Measurements from ENCODE around the gene DCC. TPM values are rescaled to one million over a fixed set of nuclear protein-coding genes. Genes with fewer than 3 reads are reported as not detected.

DCC gene, protein sequence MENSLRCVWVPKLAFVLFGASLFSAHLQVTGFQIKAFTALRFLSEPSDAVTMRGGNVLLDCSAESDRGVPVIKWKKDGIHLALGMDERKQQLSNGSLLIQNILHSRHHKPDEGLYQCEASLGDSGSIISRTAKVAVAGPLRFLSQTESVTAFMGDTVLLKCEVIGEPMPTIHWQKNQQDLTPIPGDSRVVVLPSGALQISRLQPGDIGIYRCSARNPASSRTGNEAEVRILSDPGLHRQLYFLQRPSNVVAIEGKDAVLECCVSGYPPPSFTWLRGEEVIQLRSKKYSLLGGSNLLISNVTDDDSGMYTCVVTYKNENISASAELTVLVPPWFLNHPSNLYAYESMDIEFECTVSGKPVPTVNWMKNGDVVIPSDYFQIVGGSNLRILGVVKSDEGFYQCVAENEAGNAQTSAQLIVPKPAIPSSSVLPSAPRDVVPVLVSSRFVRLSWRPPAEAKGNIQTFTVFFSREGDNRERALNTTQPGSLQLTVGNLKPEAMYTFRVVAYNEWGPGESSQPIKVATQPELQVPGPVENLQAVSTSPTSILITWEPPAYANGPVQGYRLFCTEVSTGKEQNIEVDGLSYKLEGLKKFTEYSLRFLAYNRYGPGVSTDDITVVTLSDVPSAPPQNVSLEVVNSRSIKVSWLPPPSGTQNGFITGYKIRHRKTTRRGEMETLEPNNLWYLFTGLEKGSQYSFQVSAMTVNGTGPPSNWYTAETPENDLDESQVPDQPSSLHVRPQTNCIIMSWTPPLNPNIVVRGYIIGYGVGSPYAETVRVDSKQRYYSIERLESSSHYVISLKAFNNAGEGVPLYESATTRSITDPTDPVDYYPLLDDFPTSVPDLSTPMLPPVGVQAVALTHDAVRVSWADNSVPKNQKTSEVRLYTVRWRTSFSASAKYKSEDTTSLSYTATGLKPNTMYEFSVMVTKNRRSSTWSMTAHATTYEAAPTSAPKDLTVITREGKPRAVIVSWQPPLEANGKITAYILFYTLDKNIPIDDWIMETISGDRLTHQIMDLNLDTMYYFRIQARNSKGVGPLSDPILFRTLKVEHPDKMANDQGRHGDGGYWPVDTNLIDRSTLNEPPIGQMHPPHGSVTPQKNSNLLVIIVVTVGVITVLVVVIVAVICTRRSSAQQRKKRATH (N-terminal part only)
- total RNA-seq (2014; rRNA removed; shearing (Covaris generic)) (0.70 and 0.73 TPM in 2 replicates), polyA plus RNA-seq (2016; fragmentation: Nextera tagmentation; extraction: Ambion mirVana) (0.53 and 0.99 TPM in 2 replicates)
- long read RNA-seq, partial matches to known transcripts: 0 of 1 reads
- long read RNA-seq, other reads (novel, unspliced or antisense): 1 of 1 reads

DNA sequence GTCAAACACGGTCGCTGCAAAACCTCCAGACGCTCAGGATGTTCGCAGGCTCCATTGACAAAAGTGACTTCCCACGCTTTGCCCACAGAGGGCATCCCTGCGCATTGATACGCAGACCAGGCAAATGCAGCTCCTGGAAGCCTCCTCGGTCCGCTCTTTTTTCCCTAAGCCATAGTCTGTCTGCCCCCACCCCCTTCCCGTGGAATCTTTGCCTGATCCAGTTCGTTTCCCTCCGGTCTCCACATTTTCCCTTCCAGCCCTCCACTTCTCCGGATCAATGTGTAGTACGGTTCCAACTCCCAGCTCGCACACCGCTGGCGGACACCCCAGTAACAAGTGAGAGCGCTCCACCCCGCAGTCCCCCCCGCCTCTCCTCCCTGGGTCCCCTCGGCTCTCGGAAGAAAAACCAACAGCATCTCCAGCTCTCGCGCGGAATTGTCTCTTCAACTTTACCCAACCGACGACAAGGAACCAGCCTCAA, at the start of gene DCC:
TSS of gene DCC (plus strand) at position 307 of the 481 bp plus-strand sequence. CDS start 591 bp downstream, outside the sequence.
- Histone ChIP-seq H3K27me3 (ENCODE audit: insufficient read depth) (peaks cover 50% of the 10 kb centered on the region), H3K9me2 (ENCODE audit: insufficient read depth) (0 out of 2 replicates have a peak, but pooled peaks cover 5% of the 10 kb centered on the region), H3K4me1 (ENCODE audit: insufficient read depth) (peaks cover 33% of the 10 kb centered on the region), H3K4me2 (peak within 1 kb of the TSS; percentile 100), H4K20me1 (replicated peaks; ENCODE audit: insufficient read depth) (no peaks in the 10 kb centered on the region), H2AFZ (peak within 1 kb of the TSS; percentile 100), H3K4me3 (peak within 1 kb of the TSS; percentile 88), H3K27ac (ENCODE audit: low read depth) (no peak within 1 kb of the TSS), H3K36me3 (ENCODE audit: insufficient read depth) (no peaks in the 10 kb centered on the region), H3K79me2 (replicated peaks; ENCODE audit: insufficient read depth) (no peaks in the 10 kb centered on the region), H3F3A (replicated peaks; ENCODE audit: low read depth) (0 out of 2 replicates have a peak, but pooled peaks cover 3% of the 10 kb centered on the region)
- H3K27ac Mint-ChIP-seq: no peak within 1 kb of the TSS
- TF ChIP-seq EZH2 (IDR thresholded peaks at IDR 0.05; ENCODE audit: low read depth, unreplicated experiment) (peak; percentile 29), JUNB (IDR thresholded peaks at IDR 0.05; ENCODE audit: unreplicated experiment) (no peak)
- TF ChIP-seq, protein P1, sequence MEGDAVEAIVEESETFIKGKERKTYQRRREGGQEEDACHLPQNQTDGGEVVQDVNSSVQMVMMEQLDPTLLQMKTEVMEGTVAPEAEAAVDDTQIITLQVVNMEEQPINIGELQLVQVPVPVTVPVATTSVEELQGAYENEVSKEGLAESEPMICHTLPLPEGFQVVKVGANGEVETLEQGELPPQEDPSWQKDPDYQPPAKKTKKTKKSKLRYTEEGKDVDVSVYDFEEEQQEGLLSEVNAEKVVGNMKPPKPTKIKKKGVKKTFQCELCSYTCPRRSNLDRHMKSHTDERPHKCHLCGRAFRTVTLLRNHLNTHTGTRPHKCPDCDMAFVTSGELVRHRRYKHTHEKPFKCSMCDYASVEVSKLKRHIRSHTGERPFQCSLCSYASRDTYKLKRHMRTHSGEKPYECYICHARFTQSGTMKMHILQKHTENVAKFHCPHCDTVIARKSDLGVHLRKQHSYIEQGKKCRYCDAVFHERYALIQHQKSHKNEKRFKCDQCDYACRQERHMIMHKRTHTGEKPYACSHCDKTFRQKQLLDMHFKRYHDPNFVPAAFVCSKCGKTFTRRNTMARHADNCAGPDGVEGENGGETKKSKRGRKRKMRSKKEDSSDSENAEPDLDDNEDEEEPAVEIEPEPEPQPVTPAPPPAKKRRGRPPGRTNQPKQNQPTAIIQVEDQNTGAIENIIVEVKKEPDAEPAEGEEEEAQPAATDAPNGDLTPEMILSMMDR (conservative IDR thresholded peaks at IDR 0.05; ENCODE audit: low read depth in 2 of 2): peak; percentile 40 to 63; a peak in 3 of 4 replicates
- H3K4me1 Mint-ChIP-seq: peaks cover 24% of the 10 kb centered on the region; the same call in 2 of the 3 replicates
- peak; percentile 82 for DNase-seq (ENCODE audit: low spot score)
- H3K4me3 Mint-ChIP-seq: no peak within 1 kb of the TSS; the same call in 2 of the 3 replicates
- peaks cover 3% of the 10 kb centered on the region for H3K27me3 Mint-ChIP-seq (ENCODE audit: insufficient read depth, low read depth, poor library complexity)
- no peaks in the 10 kb centered on the region for H3K36me3 Mint-ChIP-seq (ENCODE audit: low read depth)
- ATAC-seq: peak; percentile 64
- H3K9me3 Mint-ChIP-seq: no peaks in the 10 kb centered on the region; the same call in none of the 3 replicates

DNA sequence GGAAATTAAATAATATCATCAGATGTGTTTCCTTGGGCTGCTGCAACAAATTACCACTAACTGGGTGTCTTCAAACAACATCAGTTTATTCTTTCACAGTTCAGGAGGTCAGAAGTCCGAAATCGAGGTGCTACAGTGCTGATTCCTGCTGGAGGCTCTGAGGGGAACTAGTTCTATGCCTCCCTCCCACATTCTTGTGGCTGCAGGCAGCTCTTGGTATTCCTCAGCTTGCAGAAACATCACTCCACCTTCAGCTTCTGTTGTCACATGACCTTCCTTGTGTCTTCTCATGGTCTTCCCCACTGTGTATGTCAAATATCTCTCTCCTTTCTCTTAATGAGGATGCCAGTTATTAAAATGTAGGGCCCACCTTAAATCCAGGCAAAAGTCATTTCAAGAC, 29.3 kb upstream of the DCC start:
- no peak for TF ChIP-seq JUNB (IDR thresholded peaks at IDR 0.05; ENCODE audit: unreplicated experiment)
- TF ChIP-seq, protein P2, sequence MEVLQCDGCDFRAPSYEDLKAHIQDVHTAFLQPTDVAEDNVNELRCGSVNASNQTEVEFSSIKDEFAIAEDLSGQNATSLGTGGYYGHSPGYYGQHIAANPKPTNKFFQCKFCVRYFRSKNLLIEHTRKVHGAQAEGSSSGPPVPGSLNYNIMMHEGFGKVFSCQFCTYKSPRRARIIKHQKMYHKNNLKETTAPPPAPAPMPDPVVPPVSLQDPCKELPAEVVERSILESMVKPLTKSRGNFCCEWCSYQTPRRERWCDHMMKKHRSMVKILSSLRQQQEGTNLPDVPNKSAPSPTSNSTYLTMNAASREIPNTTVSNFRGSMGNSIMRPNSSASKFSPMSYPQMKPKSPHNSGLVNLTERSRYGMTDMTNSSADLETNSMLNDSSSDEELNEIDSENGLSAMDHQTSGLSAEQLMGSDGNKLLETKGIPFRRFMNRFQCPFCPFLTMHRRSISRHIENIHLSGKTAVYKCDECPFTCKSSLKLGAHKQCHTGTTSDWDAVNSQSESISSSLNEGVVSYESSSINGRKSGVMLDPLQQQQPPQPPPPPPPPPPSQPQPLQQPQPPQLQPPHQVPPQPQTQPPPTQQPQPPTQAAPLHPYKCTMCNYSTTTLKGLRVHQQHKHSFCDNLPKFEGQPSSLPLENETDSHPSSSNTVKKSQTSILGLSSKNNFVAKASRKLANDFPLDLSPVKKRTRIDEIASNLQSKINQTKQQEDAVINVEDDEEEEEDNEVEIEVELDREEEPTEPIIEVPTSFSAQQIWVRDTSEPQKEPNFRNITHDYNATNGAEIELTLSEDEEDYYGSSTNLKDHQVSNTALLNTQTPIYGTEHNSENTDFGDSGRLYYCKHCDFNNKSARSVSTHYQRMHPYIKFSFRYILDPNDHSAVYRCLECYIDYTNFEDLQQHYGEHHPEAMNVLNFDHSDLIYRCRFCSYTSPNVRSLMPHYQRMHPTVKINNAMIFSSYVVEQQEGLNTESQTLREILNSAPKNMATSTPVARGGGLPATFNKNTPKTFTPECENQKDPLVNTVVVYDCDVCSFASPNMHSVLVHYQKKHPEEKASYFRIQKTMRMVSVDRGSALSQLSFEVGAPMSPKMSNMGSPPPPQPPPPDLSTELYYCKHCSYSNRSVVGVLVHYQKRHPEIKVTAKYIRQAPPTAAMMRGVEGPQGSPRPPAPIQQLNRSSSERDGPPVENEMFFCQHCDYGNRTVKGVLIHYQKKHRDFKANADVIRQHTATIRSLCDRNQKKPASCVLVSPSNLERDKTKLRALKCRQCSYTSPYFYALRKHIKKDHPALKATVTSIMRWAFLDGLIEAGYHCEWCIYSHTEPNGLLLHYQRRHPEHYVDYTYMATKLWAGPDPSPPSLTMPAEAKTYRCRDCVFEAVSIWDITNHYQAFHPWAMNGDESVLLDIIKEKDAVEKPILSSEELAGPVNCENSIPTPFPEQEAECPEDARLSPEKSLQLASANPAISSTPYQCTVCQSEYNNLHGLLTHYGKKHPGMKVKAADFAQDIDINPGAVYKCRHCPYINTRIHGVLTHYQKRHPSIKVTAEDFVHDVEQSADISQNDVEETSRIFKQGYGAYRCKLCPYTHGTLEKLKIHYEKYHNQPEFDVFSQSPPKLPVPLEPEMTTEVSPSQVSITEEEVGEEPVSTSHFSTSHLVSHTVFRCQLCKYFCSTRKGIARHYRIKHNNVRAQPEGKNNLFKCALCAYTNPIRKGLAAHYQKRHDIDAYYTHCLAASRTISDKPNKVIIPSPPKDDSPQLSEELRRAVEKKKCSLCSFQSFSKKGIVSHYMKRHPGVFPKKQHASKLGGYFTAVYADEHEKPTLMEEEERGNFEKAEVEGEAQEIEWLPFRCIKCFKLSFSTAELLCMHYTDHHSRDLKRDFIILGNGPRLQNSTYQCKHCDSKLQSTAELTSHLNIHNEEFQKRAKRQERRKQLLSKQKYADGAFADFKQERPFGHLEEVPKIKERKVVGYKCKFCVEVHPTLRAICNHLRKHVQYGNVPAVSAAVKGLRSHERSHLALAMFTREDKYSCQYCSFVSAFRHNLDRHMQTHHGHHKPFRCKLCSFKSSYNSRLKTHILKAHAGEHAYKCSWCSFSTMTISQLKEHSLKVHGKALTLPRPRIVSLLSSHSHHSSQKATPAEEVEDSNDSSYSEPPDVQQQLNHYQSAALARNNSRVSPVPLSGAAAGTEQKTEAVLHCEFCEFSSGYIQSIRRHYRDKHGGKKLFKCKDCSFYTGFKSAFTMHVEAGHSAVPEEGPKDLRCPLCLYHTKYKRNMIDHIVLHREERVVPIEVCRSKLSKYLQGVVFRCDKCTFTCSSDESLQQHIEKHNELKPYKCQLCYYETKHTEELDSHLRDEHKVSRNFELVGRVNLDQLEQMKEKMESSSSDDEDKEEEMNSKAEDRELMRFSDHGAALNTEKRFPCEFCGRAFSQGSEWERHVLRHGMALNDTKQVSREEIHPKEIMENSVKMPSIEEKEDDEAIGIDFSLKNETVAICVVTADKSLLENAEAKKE (CRISPR knock-in tag; IDR thresholded peaks at IDR 0.05): peak; percentile 54; the same call in 1 of the 2 replicates
- Histone ChIP-seq H3K9me2 (ENCODE audit: insufficient read depth) (no peaks in the 10 kb centered on the region), H3K4me3 (no peak overlapping the region), H3K36me3 (ENCODE audit: insufficient read depth) (no peaks in the 10 kb centered on the region), H3F3A (replicated peaks; ENCODE audit: low read depth) (no peaks in the 10 kb centered on the region), H3K79me2 (replicated peaks; ENCODE audit: insufficient read depth) (no peaks in the 10 kb centered on the region), H2AFZ (no peak overlapping the region), H3K4me1 (ENCODE audit: insufficient read depth) (peaks cover 30% of the 10 kb centered on the region), H4K20me1 (replicated peaks; ENCODE audit: insufficient read depth) (no peaks in the 10 kb centered on the region), H3K27ac (ENCODE audit: low read depth) (no peak overlapping the region), H3K4me2 (no peak overlapping the region), H3K27me3 (ENCODE audit: insufficient read depth) (no peaks in the 10 kb centered on the region)
- ATAC-seq: peak; percentile 38; the same call in 2 of the 3 replicates
- H3K36me3 Mint-ChIP-seq (ENCODE audit: low read depth): peaks cover 2% of the 10 kb centered on the region; the same call in 2 of the 3 replicates
- peaks cover 12% of the 10 kb centered on the region; the same call in 2 of the 3 replicates for H3K9me3 Mint-ChIP-seq
- DNase-seq (ENCODE audit: low spot score): no peak
- H3K4me3 Mint-ChIP-seq: no peak overlapping the region
- peak overlapping the region; percentile 36; the same call in 1 of the 2 replicates for H3K27ac Mint-ChIP-seq
- H3K4me1 Mint-ChIP-seq: peaks cover 32% of the 10 kb centered on the region
- peaks cover 2% of the 10 kb centered on the region for H3K27me3 Mint-ChIP-seq (ENCODE audit: insufficient read depth, low read depth, poor library complexity)

Data from GM23338 (cell line).